K562 (cell line): ENCODE results near the gene WBP1L. TPM values are rescaled to one million over a fixed set of nuclear protein-coding genes. Genes with fewer than 3 reads are reported as not detected.

Experiments used
- ATAC-seq: fragments of 200-7000 bp; cut with Tn5 transposase; 3 replicates; pipeline ENCODE4 v1.9.1; 2020; ENCODE audit warnings: moderate library complexity
- BruUV-seq: library from RNA; stranded (reverse); fragments of 400-500 nt; replicated peaks from 2 replicates; lab custom pipeline; 2021; lab: Mats Ljungman, UMichigan
- CTCF ChIA-PET: fragments of 300-600 bp; formaldehyde crosslinking; extraction: SDS; loops from one replicate; lab custom pipeline; 2021; ENCODE audit warnings: low intra/inter-chr PET ratio; lab: Yijun Ruan, JAX
- POLR2A ChIA-PET: fragments of 300-600, 350-650 bp; sonication (Branson Sonifier 250); formaldehyde crosslinking; extraction: SDS; loops from one replicate; lab custom pipeline; 2021; ENCODE audit warnings: antibody characterized with exemption, inconsistent platforms; lab: Yijun Ruan, JAX
- DNase-seq, 4 experiments: peaks; one replicate each; pipeline versions ENCODE4 v3.0.0 to v3.0.0-alpha.2; 2011 to 2018; ENCODE audit warnings: low spot score in 3 of 4, mixed read lengths in 3 of 4; ENCODE audit errors: extremely low read depth in 1 of 4
- FAIRE-seq: peaks from 2 replicates; lab custom pipeline; 2011; peaks lifted over from hg19 to GRCh38; lab: Jason Lieb, UNC
- H2AFZ ChIP-seq: 2 replicates; pipeline ENCODE4 v1.6.0; 2011; ENCODE audit warnings: low read depth, low read length, control low read depth, inconsistent platforms
- H3K27ac ChIP-seq: fragments of 200-600 bp; 3 replicates; pipeline ENCODE4 v1.8.0; 2011; ENCODE audit warnings: low read depth, mild to moderate bottlenecking, control low read depth, inconsistent platforms, low read length, moderate library complexity, mixed read lengths; ENCODE audit errors: extremely low read depth
- H3K27me3 ChIP-seq, 2 experiments: fragments of 300-600 bp in 1 of 2; 2 replicates in 1 of 2; 3 replicates in 1 of 2; pipeline versions ENCODE4 v1.6.0 to v1.8.0; 2011; ENCODE audit warnings: inconsistent platforms in 2 of 2, low read length in 2 of 2, mild to moderate bottlenecking in 1 of 2, mixed read lengths in 1 of 2, moderate library complexity in 1 of 2; ENCODE audit not compliant: control insufficient read depth in 2 of 2, insufficient read depth in 2 of 2
- H3K36me3 ChIP-seq: fragments of 300-600 bp; 3 replicates; pipeline ENCODE4 v1.8.0; 2011; ENCODE audit warnings: mild to moderate bottlenecking, low read length, inconsistent platforms; ENCODE audit not compliant: control insufficient read depth, insufficient read depth
- H3K4me1 ChIP-seq, 2 experiments: fragments of 200-600 bp in 1 of 2; replicated peaks in 1 of 2; 2 replicates in 1 of 2; 3 replicates in 1 of 2; pipeline versions ENCODE4 v1.5.1 to v1.8.0; 2011; ENCODE audit warnings: inconsistent platforms in 2 of 2, low read length in 2 of 2, mild to moderate bottlenecking in 1 of 2, mixed read lengths in 1 of 2, moderate library complexity in 1 of 2; ENCODE audit not compliant: control insufficient read depth in 2 of 2, insufficient read depth in 2 of 2
- H3K4me2 ChIP-seq: 2 replicates; pipeline ENCODE4 v1.6.1; 2011; ENCODE audit warnings: low read length, control low read depth, inconsistent platforms, mixed read lengths; ENCODE audit not compliant: insufficient read depth
- H3K4me3 ChIP-seq: fragments of 200-600 bp; sonication (generic), shearing (Covaris generic); 2 replicates; pipeline ENCODE4 v1.5.1; 2016; ENCODE audit warnings: control low read depth, inconsistent platforms
- H3K79me2 ChIP-seq: fragments of 200-600 bp; 3 replicates; pipeline ENCODE4 v1.8.0; 2011; ENCODE audit warnings: low read length, inconsistent platforms; ENCODE audit not compliant: control insufficient read depth, insufficient read depth
- H3K9ac ChIP-seq, 2 experiments: 2 replicates each; pipeline versions ENCODE4 v1.6.0 to v1.6.1; 2011; ENCODE audit warnings: low read depth in 2 of 2, low read length in 2 of 2, control low read depth in 1 of 2, inconsistent platforms in 1 of 2, mild to moderate bottlenecking in 1 of 2, mixed read lengths in 1 of 2; ENCODE audit not compliant: insufficient read depth in 1 of 2
- H3K9me1 ChIP-seq: one replicate; pipeline ENCODE4 v1.6.0; 2011; ENCODE audit warnings: inconsistent platforms, mild to moderate bottlenecking, low read length, moderate library complexity; ENCODE audit not compliant: control insufficient read depth, insufficient read depth
- H3K9me3 ChIP-seq: replicated peaks from 2 replicates; pipeline ENCODE4 v1.5.1; 2011; ENCODE audit warnings: low read depth, low read length, inconsistent platforms; ENCODE audit not compliant: control insufficient read depth, insufficient read depth
- H4K20me1 ChIP-seq: replicated peaks from 2 replicates; pipeline ENCODE4 v1.6.1; 2011; ENCODE audit warnings: low read length, inconsistent platforms, mixed read lengths; ENCODE audit not compliant: control insufficient read depth, insufficient read depth
- BRF2 ChIP-seq: IDR thresholded peaks from 3 replicates; pipeline ENCODE4 v1.6.1; 2011; ENCODE audit warnings: borderline replicate concordance, mild to moderate bottlenecking; ENCODE audit not compliant: insufficient read length, insufficient read depth
- whole genome bisulfite sequencing: fragments of 100-300 bp; shearing (Covaris generic); methylation state at CpG from one replicate; pipeline ENCODE4 v1.1.6; 2016; ENCODE audit warnings: low coverage, mixed read lengths; ENCODE audit not compliant: insufficient coverage; ENCODE audit errors: missing lambda C conversion rate; 5-methylcytosine and 5-hydroxymethylcytosine counted together
- in situ Hi-C: fragments of 300-500 bp; cut with MboI; formaldehyde crosslinking; loops from 4 replicates; pipeline ENCODE4 v1.15.0; 2018; ENCODE audit warnings: inconsistent platforms, mixed read lengths
- intact Hi-C: fragments of 100-400 bp; cut with micrococcal nuclease; formaldehyde crosslinking; loops from 2 replicates; pipeline ENCODE4 v1.14.2; 2022
- polyA plus RNA-seq, 8 experiments: library from polyadenylated mRNA; depleted of rRNA in 4 of 8; stranded (reverse) in 5 of 8; unstranded in 3 of 8; fragments of >200 nt; fragmentation: Nextera tagmentation in 2 of 8; fragmentation: Illumina TruSeq in 1 of 8; extraction: Ambion mirVana in 2 of 8; extraction: Trizol in 1 of 8; gene quantifications; 2 replicates each; pipeline versions ENCODE4 v1.2.1 to v1.2.3, GENCODE V29; 2011 to 2014; ENCODE audit warnings: inconsistent platforms in 1 of 8, missing spikeins in 1 of 8
- total RNA-seq, 7 experiments: library from RNA; depleted of rRNA in 6 of 7; stranded (reverse); fragments of >200 nt in 6 of 7; fragmentation: Illumina TruSeq in 2 of 7; extraction: Trizol in 2 of 7; gene quantifications; 2 replicates each; pipeline versions ENCODE4 v1.2.1 to v1.2.3, GENCODE V29; 2011 to 2021; ENCODE audit warnings: low replicate concordance in 1 of 7
- TF ChIP-seq, protein P1 (sequence below): fragments of 450-650 bp; IDR thresholded peaks from 2 replicates; pipeline ENCODE4 v1.6.1; 2016

The WBP1L gene
- total and polyA plus RNA-seq, 9 of the 15 experiments (the other 6 are each of a cell fraction or from before 2014, with no cell fraction given), result 3.2 to 14.4 (median 11.3) TPM

- ChIA-PET POLR2A (no interaction called here), CTCF (no interaction called here)
- FAIRE-seq, result no peak
- Histone ChIP-seq H3K4me3 (no peak overlapping the region), H4K20me1 (no peaks in the 10 kb centered on the region), H3K9ac (no peak overlapping the region), H3K9me3 (no peaks in the 10 kb centered on the region; the same call in 1 of the 2 replicates), H3K36me3 (no peaks in the 10 kb centered on the region), H3K4me1 (peaks cover 9% of the 10 kb centered on the region in 2 experiments; a peak in 4 of 5 replicates), H3K79me2 (no peaks in the 10 kb centered on the region), H3K27ac (no peak overlapping the region), H3K27me3 (no peaks in the 10 kb centered on the region), H3K9me1 (no peaks in the 10 kb centered on the region), H2AFZ (no peak overlapping the region), H3K4me2 (no peak overlapping the region)
- no peak for DNase-seq
- no TSS peak for BruUV-seq
- TF ChIP-seq, protein P1, sequence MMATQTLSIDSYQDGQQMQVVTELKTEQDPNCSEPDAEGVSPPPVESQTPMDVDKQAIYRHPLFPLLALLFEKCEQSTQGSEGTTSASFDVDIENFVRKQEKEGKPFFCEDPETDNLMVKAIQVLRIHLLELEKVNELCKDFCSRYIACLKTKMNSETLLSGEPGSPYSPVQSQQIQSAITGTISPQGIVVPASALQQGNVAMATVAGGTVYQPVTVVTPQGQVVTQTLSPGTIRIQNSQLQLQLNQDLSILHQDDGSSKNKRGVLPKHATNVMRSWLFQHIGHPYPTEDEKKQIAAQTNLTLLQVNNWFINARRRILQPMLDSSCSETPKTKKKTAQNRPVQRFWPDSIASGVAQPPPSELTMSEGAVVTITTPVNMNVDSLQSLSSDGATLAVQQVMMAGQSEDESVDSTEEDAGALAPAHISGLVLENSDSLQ, result no peak
- TF ChIP-seq BRF2, result no peak
- 48% methylated on average over 4 of the region's 4 CpGs for WGBS
- intact Hi-C loops, result loop anchor here (5.0 to 10.0 kb wide), 3 partner anchors 91 to 652 kb away; partner anchors contain the start of gene WBP1L
- in situ Hi-C loops, result loop anchor here (5.0 to 10.0 kb wide), 3 partner anchors 106 to 652 kb away; partner anchors contain the start of gene RPEL1
- ATAC-seq, result no peak
Observed at GRCh38 chr10:102832987-102833386, 89.2 kb downstream of the WBP1L start.
